Hepatocyte (in vitro differentiated cells): ENCODE data around the gene PACSIN3. TPM values are rescaled to one million over a fixed set of nuclear protein-coding genes. Genes with fewer than 3 reads are reported as not detected.
A peak's percentile ranks its signal among the peaks of the same experiment; 100 is the strongest.

Experiments
- DNase-seq: peaks from one replicate; pipeline ENCODE4 v3.0.0-alpha.2; 2016; ENCODE audit warnings: low spot score
- H2AFZ ChIP-seq: fragments of 200-600 bp; sonication (generic); 2 replicates; pipeline ENCODE4 v1.6.0; 2016; ENCODE audit warnings: antibody characterized with exemption, mild to moderate bottlenecking
- H3K27ac ChIP-seq: fragments of 200-600 bp; sonication (generic); 2 replicates; pipeline ENCODE4 v1.5.1; 2016; ENCODE audit warnings: mild to moderate bottlenecking
- H3K27me3 ChIP-seq: fragments of 200-600 bp; sonication (generic); 2 replicates; pipeline ENCODE4 v1.6.1; 2016
- H3K36me3 ChIP-seq: fragments of 200-600 bp; sonication (generic); replicated peaks from 2 replicates; pipeline ENCODE4 v1.5.1; 2016; ENCODE audit warnings: low read depth; ENCODE audit not compliant: insufficient read depth
- H3K4me1 ChIP-seq: fragments of 200-600 bp; sonication (generic); 2 replicates; pipeline ENCODE4 v1.5.1; 2016; ENCODE audit warnings: mild to moderate bottlenecking, moderate library complexity; ENCODE audit not compliant: insufficient read depth
- H3K4me2 ChIP-seq: fragments of 200-600 bp; sonication (generic); 2 replicates; pipeline ENCODE4 v1.6.0; 2016
- H3K4me3 ChIP-seq: fragments of 200-600 bp; sonication (generic); 2 replicates; pipeline ENCODE4 v1.5.1; 2016; ENCODE audit warnings: mild to moderate bottlenecking
- H3K79me2 ChIP-seq: fragments of 200-600 bp; sonication (generic); 2 replicates; pipeline ENCODE4 v1.6.0; 2017; ENCODE audit warnings: mild to moderate bottlenecking
- H3K9me2 ChIP-seq: fragments of 200-600 bp; sonication (generic); replicated peaks from 2 replicates; pipeline ENCODE4 v1.6.0; 2017; ENCODE audit warnings: mild to moderate bottlenecking; ENCODE audit not compliant: insufficient read depth
- H3K9me3 ChIP-seq: fragments of 200-600 bp; sonication (generic); 2 replicates; pipeline ENCODE4 v1.5.1; 2016; ENCODE audit warnings: low read depth, mild to moderate bottlenecking
- H4K20me1 ChIP-seq: fragments of 200-600 bp; sonication (generic); 2 replicates; pipeline ENCODE4 v1.6.0; 2016; ENCODE audit warnings: mild to moderate bottlenecking; ENCODE audit not compliant: insufficient read depth, poor library complexity, severe bottlenecking
- EZH2 ChIP-seq: fragments of 200-600 bp; sonication (generic); IDR thresholded peaks from 2 replicates; pipeline ENCODE4 v1.6.1; 2016; ENCODE audit warnings: antibody characterized with exemption, mild to moderate bottlenecking, borderline replicate concordance
- EZH2phosphoT487 ChIP-seq: fragments of 200-600 bp; sonication (generic); IDR thresholded peaks from one replicate; pipeline ENCODE4 v1.6.1; 2018; ENCODE audit warnings: antibody characterized with exemption, mild to moderate bottlenecking, low read depth, moderate library complexity; ENCODE audit not compliant: unreplicated experiment, severe bottlenecking
- WGBS: methylation state at CpG from one replicate; pipeline ENCODE4 v1.1.6; 2016; ENCODE audit warnings: low lambda C conversion rate; ENCODE audit errors: missing lambda C conversion rate; 5-methylcytosine and 5-hydroxymethylcytosine counted together
- polyA plus RNA-seq: library from polyadenylated mRNA; unstranded; fragments of >200 nt; fragmentation: Nextera tagmentation; extraction: Ambion mirVana; gene quantifications from 2 replicates; pipeline ENCODE4 v1.2.1, GENCODE V29; 2016
- total RNA-seq: library from RNA; depleted of rRNA; stranded (reverse); fragments of >200 nt; gene quantifications from 2 replicates; pipeline ENCODE4 v1.2.3, GENCODE V29; 2014
- TF ChIP-seq, protein P1 (sequence below): fragments of 200-600 bp; sonication (generic); IDR thresholded peaks from 2 replicates; pipeline ENCODE4 v1.5.1; 2016; ENCODE audit warnings: antibody characterized with exemption, mild to moderate bottlenecking; ENCODE audit not compliant: poor library complexity

The PACSIN3 gene
- total and polyA plus RNA-seq, 2 experiments from 2014 or later: 53.7 to 70.7 TPM

- Histone ChIP-seq H3K9me2 (no peaks in the 10 kb centered on the region), H3K36me3 (no peaks in the 10 kb centered on the region), H3K27me3 (no peaks in the 10 kb centered on the region), H2AFZ (peak overlapping the region; percentile 67), H3K27ac (peak overlapping the region; percentile 97), H3K9me3 (no peaks in the 10 kb centered on the region), H4K20me1 (no peaks in the 10 kb centered on the region), H3K4me2 (peak overlapping the region; percentile 87), H3K4me1 (peaks cover 27% of the 10 kb centered on the region), H3K79me2 (peaks cover 33% of the 10 kb centered on the region), H3K4me3 (peak overlapping the region; percentile 58)
- no peak for DNase-seq
- 14% methylated on average over 15 of the region's 15 CpGs for WGBS
- TF ChIP-seq, protein P1, sequence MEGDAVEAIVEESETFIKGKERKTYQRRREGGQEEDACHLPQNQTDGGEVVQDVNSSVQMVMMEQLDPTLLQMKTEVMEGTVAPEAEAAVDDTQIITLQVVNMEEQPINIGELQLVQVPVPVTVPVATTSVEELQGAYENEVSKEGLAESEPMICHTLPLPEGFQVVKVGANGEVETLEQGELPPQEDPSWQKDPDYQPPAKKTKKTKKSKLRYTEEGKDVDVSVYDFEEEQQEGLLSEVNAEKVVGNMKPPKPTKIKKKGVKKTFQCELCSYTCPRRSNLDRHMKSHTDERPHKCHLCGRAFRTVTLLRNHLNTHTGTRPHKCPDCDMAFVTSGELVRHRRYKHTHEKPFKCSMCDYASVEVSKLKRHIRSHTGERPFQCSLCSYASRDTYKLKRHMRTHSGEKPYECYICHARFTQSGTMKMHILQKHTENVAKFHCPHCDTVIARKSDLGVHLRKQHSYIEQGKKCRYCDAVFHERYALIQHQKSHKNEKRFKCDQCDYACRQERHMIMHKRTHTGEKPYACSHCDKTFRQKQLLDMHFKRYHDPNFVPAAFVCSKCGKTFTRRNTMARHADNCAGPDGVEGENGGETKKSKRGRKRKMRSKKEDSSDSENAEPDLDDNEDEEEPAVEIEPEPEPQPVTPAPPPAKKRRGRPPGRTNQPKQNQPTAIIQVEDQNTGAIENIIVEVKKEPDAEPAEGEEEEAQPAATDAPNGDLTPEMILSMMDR: no peak
- TF ChIP-seq EZH2 (no peak), EZH2phosphoT487 (no peak)
Measured at GRCh38 chr11:47215366-47215910, 29.2 kb upstream of the PACSIN3 start.

DNA sequence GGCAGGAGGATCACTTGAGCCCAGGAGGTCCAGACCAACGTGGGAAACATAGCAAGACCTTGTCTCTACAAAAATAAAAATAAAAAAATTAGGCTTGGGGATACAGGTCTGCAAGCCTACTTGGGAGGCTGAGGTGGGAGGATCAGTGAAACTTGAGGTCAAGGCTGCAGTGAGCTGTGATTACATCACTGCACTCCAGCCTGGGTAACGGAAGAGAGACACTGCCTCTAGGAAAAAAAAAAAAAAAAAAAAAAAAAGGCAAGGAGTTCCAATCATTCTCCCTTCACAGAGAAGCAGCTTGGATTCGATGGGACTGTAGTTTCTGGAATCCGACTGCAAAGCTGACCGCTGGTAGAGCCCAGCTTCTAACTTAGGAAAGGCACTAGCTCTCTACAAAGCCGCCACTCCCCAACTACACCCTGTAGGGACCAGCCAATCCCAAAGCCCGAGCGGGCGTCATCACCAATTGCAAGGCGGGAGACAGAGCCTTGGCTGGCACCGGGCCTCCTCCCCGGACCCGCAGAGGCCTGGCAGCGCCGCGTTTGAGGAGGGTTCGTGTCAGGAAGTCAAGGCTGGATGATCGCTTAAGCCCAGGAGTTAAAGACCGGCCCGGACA lies 27.8 kb upstream of the PACSIN3 start:
- no peaks in the 10 kb centered on the region for H3K36me3 ChIP-seq
- TF ChIP-seq, protein P1: no peak
- TF ChIP-seq EZH2 (no peak), EZH2phosphoT487 (no peak)
- H3K27ac ChIP-seq: peak overlapping the region; percentile 97
- DNase-seq: peak; percentile 78
- H3K9me2 ChIP-seq: no peaks in the 10 kb centered on the region
- H3K4me1 ChIP-seq: peaks cover 23% of the 10 kb centered on the region
- H3K9me3 ChIP-seq: no peaks in the 10 kb centered on the region
- H2AFZ ChIP-seq: peak overlapping the region; percentile 78
- no peaks in the 10 kb centered on the region for H3K27me3 ChIP-seq
- no peaks in the 10 kb centered on the region for H4K20me1 ChIP-seq
- peak overlapping the region; percentile 87 for H3K4me2 ChIP-seq
- 42% methylated on average over 20 of the region's 20 CpGs for WGBS
- peaks cover 26% of the 10 kb centered on the region for H3K79me2 ChIP-seq
- no peak overlapping the region for H3K4me3 ChIP-seq

DNA sequence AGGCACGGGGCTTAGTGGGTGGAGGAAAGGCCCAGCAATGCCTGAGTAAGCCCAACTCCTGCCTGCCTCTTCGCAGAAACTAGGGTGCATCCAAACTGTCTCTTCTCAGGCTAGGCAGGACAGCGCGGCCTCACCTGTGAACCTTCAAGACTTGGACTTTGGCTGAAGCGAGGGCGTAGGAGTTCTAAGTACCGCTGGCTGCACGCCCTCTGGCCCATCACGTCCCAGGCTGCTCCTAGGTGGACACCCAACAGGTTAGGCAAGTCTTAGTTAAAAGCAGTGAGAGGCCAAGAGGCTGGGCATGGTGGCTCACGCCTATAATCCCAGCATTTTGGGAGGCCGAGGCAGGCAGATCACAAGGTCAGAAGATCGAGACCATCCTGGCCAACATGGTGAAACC lies 26.7 kb upstream of the PACSIN3 start:
- Histone ChIP-seq H4K20me1 (no peaks in the 10 kb centered on the region), H3K9me2 (no peaks in the 10 kb centered on the region), H3K4me1 (peaks cover 23% of the 10 kb centered on the region), H2AFZ (no peak overlapping the region), H3K4me3 (no peak overlapping the region), H3K27me3 (no peaks in the 10 kb centered on the region), H3K27ac (no peak overlapping the region), H3K9me3 (no peaks in the 10 kb centered on the region), H3K4me2 (no peak overlapping the region), H3K36me3 (no peaks in the 10 kb centered on the region), H3K79me2 (peaks cover 15% of the 10 kb centered on the region)
- peak; percentile 15 for DNase-seq
- TF ChIP-seq, protein P1: no peak
- no peak for TF ChIP-seq EZH2phosphoT487
- no peak for TF ChIP-seq EZH2
- WGBS: 87% methylated on average over 12 of the region's 12 CpGs
